Thoracic aorta (tissue), 2 donors: ENCODE measurements around the gene AUTS2. TPM values are rescaled to one million over a fixed set of nuclear protein-coding genes. Genes with fewer than 3 reads are reported as not detected.

ENCODE experiments used
- ATAC-seq: fragments of 150-250 bp; one replicate; pipeline ENCODE4 v1.8.0; 2017; ENCODE audit warnings: low read depth; ENCODE audit not compliant: insufficient number of reproducible peaks, low FRiP score
- DNase-seq: peaks from one replicate; pipeline ENCODE4 v3.0.0-alpha.2; 2020; ENCODE audit warnings: low spot score
- H3K27ac ChIP-seq, 2 donors: fragments of 200-600 bp; sonication (generic); 1 replicate in 1 of 2; 2 replicates in 1 of 2; pipeline ENCODE4 v1.5.1; 2016; ENCODE audit warnings: mild to moderate bottlenecking in 2 of 2, moderate library complexity in 2 of 2
- H3K27me3 ChIP-seq: fragments of 200-600 bp; sonication (generic); replicated peaks from 2 replicates; pipeline ENCODE4 v1.6.0; 2016; ENCODE audit warnings: mild to moderate bottlenecking; ENCODE audit not compliant: insufficient read depth
- H3K36me3 ChIP-seq: fragments of 200-600 bp; sonication (generic); one replicate; pipeline ENCODE4 v1.5.1; 2016
- H3K4me1 ChIP-seq, 2 donors: fragments of 200-600 bp; sonication (generic); 1 replicate in 1 of 2; 2 replicates in 1 of 2; pipeline versions ENCODE4 v1.5.1 to v1.6.0; 2016; ENCODE audit warnings: low read depth in 2 of 2, mild to moderate bottlenecking in 1 of 2; ENCODE audit not compliant: control insufficient read depth in 1 of 2
- H3K4me3 ChIP-seq: fragments of 200-600 bp; sonication (generic); 2 replicates; pipeline ENCODE4 v1.5.1; 2016; ENCODE audit warnings: mild to moderate bottlenecking
- H3K9me3 ChIP-seq: fragments of 200-600 bp; sonication (generic); 2 replicates; pipeline ENCODE4 v1.5.1; 2016
- CTCF ChIP-seq: fragments of 200-600 bp; sonication (generic); IDR thresholded peaks from one replicate; pipeline ENCODE4 v1.5.1; 2019; ENCODE audit warnings: antibody characterized with exemption
- total RNA-seq, 2 donors: library from RNA; depleted of rRNA; stranded (reverse); fragments of >200 nt; gene quantifications; one replicate each; pipeline versions ENCODE4 v1.1.0 to v1.2.3, GENCODE V29; 2016

Gene AUTS2
- total RNA-seq, 2 donors from 2014 or later = 49.4 to 101 TPM

GRCh38 chr7:70043015-70043538 lies 444.8 kb downstream of the AUTS2 start:
- Histone ChIP-seq H3K27ac (no peak overlapping the region), H3K9me3 (no peaks in the 10 kb centered on the region), H3K27me3 (no peaks in the 10 kb centered on the region), H3K36me3 (no peaks in the 10 kb centered on the region), H3K4me3 (no peak overlapping the region), H3K4me1 (no peaks in the 10 kb centered on the region)
- no peak for TF ChIP-seq CTCF
- ATAC-seq = no peak
- DNase-seq = no peak

- no peaks in the 10 kb centered on the region for H3K9me3 ChIP-seq
- H3K4me1 ChIP-seq = no peaks in the 10 kb centered on the region
- no peaks in the 10 kb centered on the region for H3K36me3 ChIP-seq
- H3K27ac ChIP-seq = no peak overlapping the region
- TF ChIP-seq CTCF = no peak
- ATAC-seq (no peak), DNase-seq (no peak)
- no peak overlapping the region for H3K4me3 ChIP-seq
- no peaks in the 10 kb centered on the region for H3K27me3 ChIP-seq
These were observed 445.8 kb downstream of the AUTS2 start for GRCh38 chr7:70044064-70044463.

GRCh38 chr7:70044525-70044924 lies 446.2 kb downstream of the AUTS2 start:
- Histone ChIP-seq H3K36me3 (no peaks in the 10 kb centered on the region), H3K27ac (no peak overlapping the region), H3K4me3 (no peak overlapping the region), H3K27me3 (no peaks in the 10 kb centered on the region), H3K9me3 (no peaks in the 10 kb centered on the region), H3K4me1 (no peaks in the 10 kb centered on the region)
- no peak for ATAC-seq
- DNase-seq = no peak
- TF ChIP-seq CTCF = no peak

GRCh38 chr7:70044981-70045380 lies 446.7 kb downstream of the AUTS2 start:
- Histone ChIP-seq H3K27ac (no peak overlapping the region), H3K4me1 (no peaks in the 10 kb centered on the region), H3K4me3 (no peak overlapping the region), H3K36me3 (no peaks in the 10 kb centered on the region), H3K9me3 (no peaks in the 10 kb centered on the region), H3K27me3 (no peaks in the 10 kb centered on the region)
- no peak for TF ChIP-seq CTCF
- DNase-seq (no peak), ATAC-seq (no peak)

GRCh38 chr7:70047384-70047783 lies 449.1 kb downstream of the AUTS2 start:
- DNase-seq = no peak
- TF ChIP-seq CTCF = no peak
- ATAC-seq = no peak
- Histone ChIP-seq H3K4me1 (no peaks in the 10 kb centered on the region), H3K4me3 (no peak overlapping the region), H3K27ac (no peak overlapping the region), H3K27me3 (no peaks in the 10 kb centered on the region), H3K36me3 (no peaks in the 10 kb centered on the region), H3K9me3 (no peaks in the 10 kb centered on the region)
